SH-SY5Y (cell line): ENCODE measurements around the gene TNFAIP8L3.

Source experiments
- GATA2 ChIP-seq: IDR thresholded peaks from 2 replicates; pipeline ENCODE4 v1.6.1; 2011; ENCODE audit warnings: mild to moderate bottlenecking, low read depth, low read length
- GATA3 ChIP-seq: IDR thresholded peaks from 2 replicates; pipeline ENCODE4 v1.6.1; 2011; ENCODE audit warnings: low read depth, mild to moderate bottlenecking, low read length, moderate library complexity

Gene TNFAIP8L3

GRCh38 chr15:51087513-51087912 is 7.2 kb downstream of the TNFAIP8L3 start:
- TF ChIP-seq GATA3 (no peak), GATA2 (no peak)

- TF ChIP-seq GATA2: no peak
- TF ChIP-seq GATA3: no peak
Observed at GRCh38 chr15:51086409-51086808, 8.3 kb downstream of the TNFAIP8L3 start.

GRCh38 chr15:51085764-51086163 is 8.9 kb downstream of the TNFAIP8L3 start:
- TF ChIP-seq GATA3: no peak
- TF ChIP-seq GATA2: no peak

- TF ChIP-seq GATA3: no peak
- TF ChIP-seq GATA2: no peak
Observed at GRCh38 chr15:51083641-51084166, 11.0 kb downstream of the TNFAIP8L3 start.

GRCh38 chr15:51082246-51082645 is 12.5 kb downstream of the TNFAIP8L3 start:
- TF ChIP-seq GATA2: no peak
- no peak for TF ChIP-seq GATA3

GRCh38 chr15:51080286-51080685 is 14.4 kb downstream of the TNFAIP8L3 start:
- TF ChIP-seq GATA3 (no peak), GATA2 (no peak)

- TF ChIP-seq GATA2: no peak
- no peak for TF ChIP-seq GATA3
Observed at GRCh38 chr15:51079226-51079625, 15.5 kb downstream of the TNFAIP8L3 start.

- TF ChIP-seq GATA3 (no peak), GATA2 (no peak)
Observed at GRCh38 chr15:51077221-51078153, 17.2 kb downstream of the TNFAIP8L3 start.

GRCh38 chr15:51076524-51077220 is 18.0 kb downstream of the TNFAIP8L3 start:
- TF ChIP-seq GATA2 (no peak), GATA3 (no peak)

- no peak for TF ChIP-seq GATA2
- no peak for TF ChIP-seq GATA3
Observed at GRCh38 chr15:51075826-51076523, 18.7 kb downstream of the TNFAIP8L3 start.

GRCh38 chr15:51075364-51075763 is 19.3 kb downstream of the TNFAIP8L3 start:
- no peak for TF ChIP-seq GATA2
- no peak for TF ChIP-seq GATA3

- TF ChIP-seq GATA2 (no peak), GATA3 (no peak)
Observed at GRCh38 chr15:51074926-51075325, 19.8 kb downstream of the TNFAIP8L3 start.

- TF ChIP-seq GATA2 (no peak), GATA3 (no peak)
Observed at GRCh38 chr15:51071578-51071977, 23.1 kb downstream of the TNFAIP8L3 start.

- no peak for TF ChIP-seq GATA2
- TF ChIP-seq GATA3: no peak
Observed at GRCh38 chr15:51069983-51070382, 24.7 kb downstream of the TNFAIP8L3 start.
